ENCODE measurements around the gene PLG.
"Not testable (repeated sequence)": the region's sequence is repeated elsewhere in the genome, so short reads cannot be mapped to it uniquely, and the experiment has no call there.

PLG gene

GRCh38 chr6:160701918-160702680 is at the start of gene PLG:
TSS of gene PLG (plus strand) at chr6:160702244. CDS start at chr6:160702305, 61 bp downstream.
- not testable (repeated sequence) for DNase-seq

- no peak for DNase-seq
Measured at GRCh38 chr6:160659562-160659961, 42.5 kb upstream of the PLG start.

- no peak for DNase-seq
Measured at GRCh38 chr6:160661216-160661615, 40.8 kb upstream of the PLG start.

GRCh38 chr6:160662429-160662828 is 39.6 kb upstream of the PLG start:
- DNase-seq, result no peak

- DNase-seq, result no peak
Measured at GRCh38 chr6:160662842-160663241, 39.2 kb upstream of the PLG start.

- DNase-seq, result not testable (repeated sequence)
Measured at GRCh38 chr6:160664198-160664597, 37.8 kb upstream of the PLG start, which contains the start of gene LPA. TSS of gene LPA (minus strand) at chr6:160664275. CDS start at chr6:160664214, 61 bp downstream.

- no peak for DNase-seq
Measured at GRCh38 chr6:160667639-160668481, 34.2 kb upstream of the PLG start.

- no peak for DNase-seq
Measured at GRCh38 chr6:160668589-160668988, 33.5 kb upstream of the PLG start.

GRCh38 chr6:160676418-160676817 is 25.6 kb upstream of the PLG start:
- not testable (repeated sequence) for DNase-seq

- DNase-seq, result no peak
Measured at GRCh38 chr6:160678230-160678629, 23.8 kb upstream of the PLG start.

- no peak for DNase-seq
Measured at GRCh38 chr6:160678744-160679401, 23.2 kb upstream of the PLG start.

- DNase-seq, result no peak
Measured at GRCh38 chr6:160679402-160679769, 22.7 kb upstream of the PLG start.

- not testable (repeated sequence) for DNase-seq
Measured at GRCh38 chr6:160685101-160685761, 16.8 kb upstream of the PLG start.

GRCh38 chr6:160685762-160686450 is 16.1 kb upstream of the PLG start:
- DNase-seq, result no peak

GRCh38 chr6:160690458-160690857 is 11.6 kb upstream of the PLG start:
- no peak for DNase-seq

GRCh38 chr6:160691617-160692016 is 10.4 kb upstream of the PLG start:
- DNase-seq, result no peak

- no peak for DNase-seq
Measured at GRCh38 chr6:160692369-160692959, 9.6 kb upstream of the PLG start.

- DNase-seq, result not testable (repeated sequence)
Measured at GRCh38 chr6:160695025-160695424, 7.0 kb upstream of the PLG start.

GRCh38 chr6:160695622-160696021 is 6.4 kb upstream of the PLG start:
- not testable (repeated sequence) for DNase-seq

GRCh38 chr6:160696884-160697283 is 5.2 kb upstream of the PLG start:
- DNase-seq, result not testable (repeated sequence)

- no peak for DNase-seq
Measured at GRCh38 chr6:160697826-160698225, 4.2 kb upstream of the PLG start.

- not testable (repeated sequence) for DNase-seq
Measured at GRCh38 chr6:160704688-160705087, 2.6 kb downstream of the PLG start.
